ENCODE data around the gene KHK. TPM values are rescaled to one million over a fixed set of nuclear protein-coding genes. Genes with fewer than 3 reads are reported as not detected.

KHK gene
- total and polyA plus RNA-seq, 9 of the 15 experiments (the other 6 are each of a cell fraction or from before 2014, with no cell fraction given) = 1.5 to 10.7 (median 5.2) TPM

GRCh38 chr2:27050996-27051901 lies 35.3 kb upstream of the KHK start, which contains the start of gene AGBL5 (continued):
- TF ChIP-seq CEBPG (CRISPR knock-in tag; IDR thresholded peaks at IDR 0.05) (no peak), CEBPG (tag; conservative IDR thresholded peaks at IDR 0.05 in 1 of 2, IDR thresholded peaks at IDR 0.05 in 1 of 2) (no peak), HLTF (IDR thresholded peaks at IDR 0.05) (0 out of 2 replicates have a peak, but pooled peaks have one; percentile 65), HNRNPLL (IDR thresholded peaks at IDR 0.05; ENCODE audit: low read depth, low read length, poor library complexity, severe bottlenecking) (peak; percentile 71), ARID3B (CRISPR knock-in tag; IDR thresholded peaks at IDR 0.05; ENCODE audit: borderline replicate concordance) (peak; percentile 83; the same call in 1 of the 2 replicates), PPARD (CRISPR knock-in tag; IDR thresholded peaks at IDR 0.05) (no peak), STAT6 (CRISPR knock-in tag; IDR thresholded peaks at IDR 0.05) (peak; percentile 77), ZNF280B (CRISPR knock-in tag; IDR thresholded peaks at IDR 0.05) (no peak), LCOR (CRISPR knock-in tag; IDR thresholded peaks at IDR 0.05) (peak; percentile 89), SRSF7 (optimal IDR thresholded peaks at IDR 0.05; ENCODE audit: low read depth, low read length) (no peak), ATF7 (IDR thresholded peaks at IDR 0.05) (peak; percentile 80; the same call in 1 of the 2 replicates), CBX3 (IDR thresholded peaks at IDR 0.05; ENCODE audit: borderline replicate concordance in 1 of 2, low read length in 2 of 2) (peak in 1 of 2 experiments; percentile 71; a peak in 1 of 3 replicates), KLF16 (IDR thresholded peaks at IDR 0.05) (no peak), THRB (CRISPR knock-in tag; conservative IDR thresholded peaks at IDR 0.05) (no peak; the same call in 1 of the 2 replicates), RBM25 (IDR thresholded peaks at IDR 0.05; ENCODE audit: low read depth, low read length, severe bottlenecking) (peak; percentile 94)
